Activated T-helper 1 cell treated with Interleukin-2 at 50 U/mL for 16 hours (primary cell): ENCODE measurements around the gene FGF21.

Experiments
- DNase-seq: peaks from one replicate; pipeline ENCODE4 v3.0.0-alpha.2; 2020; ENCODE audit warnings: low read depth

Gene FGF21

DNA sequence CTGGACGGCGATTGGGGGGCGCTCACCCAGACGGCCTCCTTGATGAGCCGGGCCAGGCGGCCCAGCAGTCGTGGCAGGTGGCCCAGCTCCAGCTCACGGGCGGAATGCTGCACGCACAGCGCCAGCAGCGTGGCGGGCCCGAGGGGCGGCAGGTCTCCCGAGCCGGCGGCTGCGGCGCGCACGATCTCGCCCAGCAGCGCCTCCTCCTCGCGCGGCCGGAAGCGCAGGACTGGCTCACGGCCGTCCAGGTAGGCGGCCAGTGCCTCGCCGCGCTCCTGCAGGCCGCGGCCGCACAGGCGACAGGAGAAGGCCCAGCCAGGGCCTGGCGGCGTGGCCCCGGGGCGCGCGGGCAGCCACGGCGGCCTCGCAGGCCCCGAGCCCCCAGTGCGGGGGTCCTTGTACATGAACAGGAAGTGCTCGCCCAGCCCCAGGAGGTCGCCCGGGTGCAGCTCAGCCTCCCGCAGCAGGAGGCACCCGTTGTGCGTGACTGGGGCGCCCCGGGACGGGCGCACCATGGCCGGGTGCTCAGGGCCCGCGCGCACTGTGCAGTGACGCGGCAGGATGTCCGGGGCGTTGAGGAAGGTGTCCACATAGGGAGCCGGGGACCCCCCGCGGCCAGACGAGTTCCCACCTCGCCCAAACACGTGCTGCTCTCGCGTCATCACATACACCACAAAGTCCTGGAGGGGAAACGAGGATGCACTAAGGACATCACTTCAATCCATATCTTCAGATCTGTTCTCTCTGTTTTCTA, 26.2 kb upstream of the FGF21 start:
- no peak for DNase-seq

DNA sequence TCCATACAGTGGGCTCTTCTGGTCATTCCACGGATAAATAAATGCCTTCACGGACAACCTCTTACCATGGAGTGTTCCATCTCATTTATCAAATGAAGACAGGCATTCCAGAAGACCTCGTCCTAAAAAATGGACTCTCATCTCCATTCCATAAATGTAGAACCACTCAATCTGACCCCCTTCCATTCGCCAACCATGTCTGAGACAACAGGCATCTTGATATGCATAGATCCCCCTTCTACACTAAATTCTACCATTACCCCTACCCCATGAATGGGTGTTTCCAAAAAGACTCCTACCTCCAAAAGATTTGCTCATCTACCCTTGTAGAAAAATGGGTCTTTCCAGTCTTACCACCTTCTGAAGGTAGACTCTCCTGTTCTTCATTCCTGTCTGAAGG, 23.9 kb upstream of the FGF21 start:
- DNase-seq, result no peak

DNA sequence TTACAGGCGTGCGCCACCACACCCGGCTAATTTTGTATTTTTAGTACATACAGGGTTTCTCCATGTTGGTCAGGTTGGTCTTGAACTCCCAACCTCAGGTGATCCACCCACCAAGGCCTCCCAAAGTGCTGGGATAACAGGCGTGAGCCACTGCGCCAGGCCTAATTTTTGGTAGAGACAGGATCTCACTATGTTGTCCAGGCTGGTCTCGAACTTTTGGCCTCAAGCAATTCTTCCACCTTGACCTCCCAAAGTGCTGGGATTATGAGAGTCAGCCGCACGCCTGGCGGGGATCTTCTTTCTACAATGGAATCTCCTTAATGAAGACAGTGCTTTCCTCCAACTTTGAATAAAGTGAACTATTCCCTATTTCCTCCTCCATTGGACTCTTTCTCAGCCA, 20.7 kb upstream of the FGF21 start:
- no peak for DNase-seq

DNA sequence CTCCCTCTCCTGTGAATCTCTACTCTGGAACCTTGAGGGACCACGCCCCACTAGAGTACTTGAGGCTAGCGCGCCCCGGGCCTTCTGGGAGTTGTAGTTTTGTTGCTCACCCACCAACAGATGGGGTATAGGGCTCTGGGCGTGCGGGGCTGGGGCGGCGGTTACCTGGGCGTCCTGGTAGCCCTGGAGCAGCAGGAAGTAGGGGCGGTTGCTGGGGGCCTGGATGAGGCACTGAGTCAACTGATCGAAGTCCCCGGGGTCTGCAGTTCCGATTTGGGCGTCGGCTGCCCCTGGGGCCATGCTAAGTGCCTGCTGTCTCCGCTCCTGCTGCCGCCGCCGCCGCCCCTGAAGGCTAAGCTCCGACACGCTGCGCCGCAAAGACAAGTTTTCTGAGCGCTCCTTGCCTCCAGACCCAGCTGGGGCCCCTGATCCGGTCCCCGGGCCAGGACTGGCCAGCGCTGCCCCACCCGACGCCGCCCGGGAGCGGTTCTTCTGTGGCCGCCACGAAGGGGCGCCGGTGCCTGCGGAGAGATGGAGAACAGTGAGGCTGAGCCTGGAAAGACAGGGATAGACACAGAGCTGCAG, 20.2 kb upstream of the FGF21 start:
- DNase-seq, result no peak

DNA sequence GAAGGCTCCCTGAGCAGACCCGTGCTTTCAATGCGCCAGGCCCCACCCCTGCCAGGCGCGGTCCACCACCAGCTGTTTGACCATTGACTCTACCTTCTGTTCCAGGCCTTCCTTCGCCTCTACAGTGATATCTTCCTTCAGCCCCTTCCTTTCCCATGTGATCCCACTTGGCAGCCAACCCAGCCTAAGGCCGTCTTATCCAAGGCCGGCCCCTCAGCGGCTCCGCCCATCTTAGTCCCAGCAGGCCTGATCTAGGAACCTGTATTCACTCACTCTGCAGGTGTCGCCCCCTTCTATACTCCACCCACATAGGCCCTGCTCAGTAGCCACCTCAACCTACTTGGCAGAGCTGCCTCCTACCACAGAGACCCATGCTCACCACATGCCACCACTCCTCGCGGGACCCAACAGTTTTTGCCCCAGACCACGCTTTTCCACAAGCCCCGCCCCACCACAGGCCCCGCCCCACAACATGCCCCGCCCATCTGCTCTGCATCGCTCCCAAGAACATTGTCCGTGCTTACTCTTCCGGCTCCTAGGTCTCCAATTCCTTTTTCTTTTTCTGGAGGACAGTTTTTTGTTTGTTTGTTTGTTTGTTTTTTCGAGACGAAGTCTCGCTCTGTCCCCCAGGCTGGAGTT, 17.8 kb upstream of the FGF21 start:
- DNase-seq, result no peak

DNA sequence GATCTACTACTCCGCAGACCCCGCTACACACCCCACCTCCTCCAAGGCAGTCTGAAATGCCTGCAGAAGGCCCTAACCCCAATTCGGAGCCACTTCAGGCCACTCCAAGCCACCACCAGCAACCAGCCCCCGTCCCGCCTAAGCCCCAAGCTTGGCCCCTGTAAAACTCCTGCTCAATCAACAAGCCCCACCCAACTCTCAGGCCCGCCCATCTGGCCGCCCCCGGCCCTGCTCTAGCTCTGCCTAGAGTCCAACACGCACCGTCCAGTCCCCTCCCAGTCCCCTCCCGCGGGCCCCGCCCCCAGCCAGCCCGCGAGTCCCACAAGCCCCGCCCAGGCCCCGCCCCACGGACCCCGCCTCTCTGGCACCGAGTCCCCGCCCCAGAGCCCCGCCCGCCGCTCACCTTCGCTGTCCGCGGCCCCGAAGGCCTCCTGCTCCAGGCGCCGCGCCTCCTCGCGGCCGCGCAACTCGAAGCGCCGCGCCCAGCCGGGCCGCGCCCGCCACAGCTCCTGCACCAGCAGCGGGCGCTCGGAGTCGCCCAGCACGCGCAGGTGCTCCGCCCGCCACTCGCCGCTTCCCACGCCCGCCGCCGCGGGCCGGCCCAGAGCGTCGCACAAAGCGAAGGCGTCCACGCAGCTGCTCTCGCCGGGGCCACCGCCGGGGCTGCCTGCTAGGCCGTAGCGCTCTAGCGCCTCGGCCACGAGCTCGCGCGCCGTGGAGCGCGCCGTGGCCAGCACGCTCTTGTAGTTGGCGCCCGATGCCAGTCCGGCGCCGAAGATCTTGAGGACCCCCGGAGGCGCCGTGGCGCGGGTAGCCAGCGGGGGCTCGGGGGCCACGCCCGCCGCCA, 16.5 kb upstream of the FGF21 start:
- peak; percentile 88 for DNase-seq

DNA sequence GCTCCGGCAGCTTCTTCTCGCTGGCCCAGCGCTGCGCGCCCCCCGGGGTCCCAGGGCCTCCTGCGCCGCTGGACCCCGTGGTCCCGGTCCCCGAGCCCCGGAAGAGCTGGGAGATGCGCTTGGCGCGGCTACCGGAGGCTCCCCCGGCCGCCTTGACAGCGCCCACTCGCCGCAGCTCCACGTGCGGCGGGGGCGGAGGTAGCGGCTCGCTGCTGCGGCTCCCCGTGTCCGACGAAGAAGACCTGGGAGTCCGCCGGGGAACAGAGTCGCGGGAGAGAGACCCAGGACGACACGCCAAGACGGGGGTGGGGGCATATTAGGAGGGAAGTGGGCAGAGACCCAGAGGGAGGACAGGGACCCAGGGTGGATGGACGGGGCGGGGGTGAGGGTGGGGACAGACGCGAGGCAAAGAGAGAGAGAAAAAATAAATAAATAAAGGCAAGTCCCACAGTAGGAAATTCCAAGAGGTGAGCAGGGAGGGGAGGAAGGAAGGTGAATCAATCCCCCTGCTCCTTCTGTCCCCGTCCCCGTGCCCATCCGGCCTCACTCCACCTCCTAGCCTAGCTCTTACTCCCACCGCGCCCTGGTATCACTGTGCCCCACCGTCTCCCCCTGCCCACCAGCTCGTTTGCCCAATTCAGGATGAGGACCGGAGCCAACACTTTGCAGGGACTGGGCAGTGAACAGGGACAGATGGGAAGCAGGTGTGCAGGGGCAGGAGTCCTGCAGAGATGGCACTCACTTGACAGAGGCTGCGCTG, 15.7 kb upstream of the FGF21 start:
- DNase-seq, result no peak

DNA sequence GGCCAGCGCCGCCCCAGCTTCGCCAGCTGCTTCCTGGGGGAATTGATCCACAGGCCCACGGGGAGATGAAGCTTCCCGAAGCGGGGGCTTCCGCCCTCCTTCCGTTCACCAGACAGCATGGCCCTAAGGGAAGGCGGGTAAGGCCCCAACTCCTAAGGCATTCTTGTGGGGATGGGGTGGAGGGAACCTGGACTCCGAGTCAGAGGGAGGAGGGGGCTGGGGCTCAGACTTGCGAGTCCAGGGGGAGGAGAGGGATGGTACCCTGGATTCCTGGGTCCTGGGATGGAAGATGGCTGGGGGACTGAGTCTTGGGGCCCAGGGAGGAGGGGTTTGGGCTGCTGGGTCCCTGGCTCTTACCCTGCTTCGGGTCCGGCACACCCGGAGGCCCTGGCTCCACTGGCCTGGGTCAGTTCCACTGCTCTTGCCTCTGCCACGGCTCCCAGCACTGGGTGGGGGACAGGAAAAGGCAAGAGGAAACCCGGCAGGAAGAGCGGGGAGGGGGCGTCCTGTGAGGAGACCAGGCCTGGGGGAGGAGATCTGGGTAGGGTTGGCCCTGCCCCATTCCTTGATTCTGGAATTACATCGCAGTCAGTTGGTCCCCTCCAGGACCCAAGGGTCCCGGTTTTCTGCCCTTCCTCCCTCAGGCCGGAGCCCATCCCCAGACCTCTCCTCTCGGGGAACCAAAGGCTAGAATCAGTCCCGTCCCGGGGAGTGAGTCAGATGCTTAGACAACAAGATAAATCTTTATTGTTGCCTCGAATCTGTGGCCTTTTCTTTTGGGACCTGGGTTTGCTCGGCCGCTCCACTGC, 15.0 kb upstream of the FGF21 start, which contains the start of gene RASIP1:
RASIP1 (minus strand) TSS at position 447 of the 809 bp plus-strand sequence; CDS start at position 119, 328 bp downstream.
- DNase-seq, result no peak

DNA sequence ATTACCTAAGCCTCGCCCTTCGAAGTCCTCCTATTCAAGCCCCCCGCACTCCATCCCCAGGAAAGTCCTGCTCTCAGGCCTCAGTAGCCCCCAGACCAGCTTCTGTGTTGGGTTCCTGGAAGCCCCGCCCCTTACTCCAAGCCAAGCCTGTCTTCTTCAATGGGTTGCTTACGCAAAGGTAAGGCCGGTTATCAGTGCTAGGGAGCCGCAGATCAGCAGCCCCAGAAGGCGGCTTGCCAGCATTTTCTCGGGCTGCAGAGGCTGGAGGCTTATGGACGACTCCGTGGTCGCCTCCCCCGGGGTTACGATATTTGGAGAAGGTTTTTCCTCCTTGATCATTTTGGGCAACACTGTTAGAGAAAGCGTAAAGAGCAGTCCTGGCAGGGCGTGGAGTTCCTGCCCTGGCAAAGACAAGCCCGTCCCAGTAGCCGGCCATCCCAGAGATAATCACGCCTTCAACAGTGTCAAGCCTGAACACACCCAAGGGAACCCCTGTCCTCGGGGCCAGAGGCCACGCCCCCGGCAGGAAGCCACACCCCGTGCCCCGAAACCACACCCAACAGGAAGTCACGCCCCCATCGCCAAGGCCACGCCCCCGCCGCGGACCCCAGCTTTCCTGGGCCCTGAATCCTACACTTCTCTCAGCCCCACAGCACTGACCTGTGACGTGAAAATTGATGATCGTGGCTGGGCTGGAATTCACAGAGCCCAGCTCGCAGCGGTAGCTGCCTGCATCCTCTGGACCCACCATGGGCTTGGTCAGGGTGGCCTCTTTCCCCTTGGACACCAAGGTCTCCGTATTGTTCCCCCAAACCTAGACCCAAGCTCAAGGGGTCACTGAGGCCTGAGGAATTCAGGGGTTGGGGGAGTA, 14.0 kb upstream of the FGF21 start:
- DNase-seq, result no peak

DNA sequence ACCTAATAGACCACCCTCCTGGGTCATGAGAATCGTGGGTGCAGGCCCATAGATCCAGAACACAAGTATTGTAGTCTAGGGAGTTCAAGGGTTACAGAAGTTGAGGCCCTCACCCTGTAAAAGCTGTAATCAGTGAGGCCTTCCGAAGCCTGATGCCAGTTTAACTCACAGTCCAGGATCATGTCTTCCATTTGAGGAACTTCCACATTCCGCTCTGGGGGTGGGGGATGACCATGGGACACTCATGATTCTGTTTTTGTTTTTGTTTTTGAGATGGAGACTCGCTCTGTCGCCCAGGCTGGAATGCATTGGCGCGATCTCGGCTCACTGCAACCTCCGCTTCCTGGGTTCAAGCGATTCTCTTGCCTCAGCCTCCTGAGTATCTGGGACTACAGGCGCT, 13.2 kb upstream of the FGF21 start:
- DNase-seq, result no peak

DNA sequence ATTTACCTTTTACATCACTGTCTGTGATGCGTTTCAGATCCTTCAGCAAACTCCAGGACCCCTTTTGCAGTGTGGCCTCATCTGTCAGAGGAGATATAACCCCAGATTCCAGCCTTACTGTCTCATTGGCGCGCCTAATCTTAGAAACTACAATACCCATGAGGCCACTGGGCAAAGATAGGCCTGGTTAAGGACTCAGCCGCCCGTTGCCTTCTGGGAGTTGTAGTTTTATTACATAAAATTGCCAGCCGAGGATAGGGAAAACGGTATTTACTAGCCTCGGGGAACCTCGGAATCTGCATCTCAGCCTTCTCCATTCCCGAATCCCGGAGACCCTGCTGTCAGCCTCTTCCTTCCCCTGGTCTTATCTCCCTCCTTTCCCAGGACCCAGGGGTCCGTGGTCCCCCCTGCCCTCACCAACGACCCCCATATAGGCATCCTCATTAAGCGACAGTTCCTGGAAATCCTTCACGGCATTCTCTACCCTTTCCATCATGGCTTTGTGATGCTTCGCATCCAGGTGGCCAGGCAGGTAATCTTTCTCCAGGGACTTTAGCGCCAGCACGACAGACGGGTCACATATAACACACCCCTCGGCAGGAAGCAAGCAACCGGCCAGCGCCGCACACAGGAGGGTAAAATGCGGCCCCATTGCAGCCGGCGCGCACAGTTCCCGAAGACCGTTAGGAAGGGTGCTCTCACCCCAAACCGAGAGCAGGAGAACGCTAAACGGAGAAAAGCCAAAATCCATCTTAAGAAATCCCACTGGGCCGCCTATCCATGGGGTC, 9.9 kb upstream of the FGF21 start:
- no peak for DNase-seq

DNA sequence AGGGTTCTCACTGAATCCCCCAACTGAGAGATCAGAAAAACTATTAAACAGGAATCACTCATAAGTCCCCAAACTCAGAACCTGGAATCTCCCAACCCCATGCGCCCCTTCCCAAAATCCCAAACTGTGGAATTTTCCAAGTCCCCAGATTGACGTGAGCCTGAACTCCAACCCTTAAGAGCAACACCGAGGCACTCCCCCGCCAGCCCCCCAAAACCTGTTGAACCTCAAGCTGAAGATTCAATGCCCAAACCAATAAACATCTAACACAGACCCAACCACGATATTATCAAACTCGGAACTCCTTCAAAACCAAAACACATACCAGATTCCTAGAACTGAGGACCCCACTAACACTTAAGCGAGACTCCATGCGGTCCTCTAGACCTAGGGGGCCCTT, 9.2 kb upstream of the FGF21 start:
- DNase-seq, result no peak

DNA sequence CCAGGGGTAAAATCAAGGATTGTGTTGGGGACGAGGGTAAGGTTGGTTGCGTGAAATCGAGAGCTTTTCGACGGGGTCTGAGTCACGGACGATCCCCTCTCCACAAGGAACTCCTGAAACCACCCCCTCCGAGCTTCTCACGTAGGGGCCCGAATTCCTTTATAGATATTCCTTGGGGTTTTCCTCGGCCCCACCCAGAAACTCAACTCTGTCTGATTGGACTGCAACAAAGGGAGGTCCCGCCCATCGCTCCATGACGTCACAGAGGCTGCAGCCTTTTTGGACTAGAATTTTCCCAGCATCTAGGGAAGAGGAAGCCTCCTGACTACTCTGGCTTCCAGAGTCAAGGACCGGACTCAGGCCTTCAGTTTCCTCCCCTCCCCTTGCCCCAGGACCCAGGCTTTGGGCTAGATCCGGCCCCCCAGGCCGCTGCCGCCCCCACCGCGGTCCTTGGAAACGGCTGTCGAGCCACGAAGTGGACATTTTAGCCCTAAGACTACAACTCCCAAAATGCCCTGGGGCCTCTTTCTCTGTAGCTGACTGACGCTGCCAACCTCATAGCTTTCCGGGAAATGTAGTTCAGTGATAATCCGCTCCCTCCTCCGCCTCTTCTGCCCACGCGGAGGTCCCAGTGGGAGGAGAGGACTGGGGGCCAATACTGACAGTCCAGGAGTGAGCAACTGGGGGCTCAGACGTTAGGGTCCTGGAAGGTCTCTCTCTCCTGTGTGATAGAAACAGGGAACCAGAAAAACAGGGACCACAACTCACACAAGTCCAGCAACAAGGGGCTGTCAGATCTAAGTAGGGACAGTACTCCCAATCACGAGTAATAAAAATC, 8.4 kb upstream of the FGF21 start, which contains the start of gene IZUMO1:
IZUMO1 (minus strand) TSS at position 172 of the 838 bp plus-strand sequence. CDS start 1,050 bp downstream, outside the sequence.
- DNase-seq, result no peak

DNA sequence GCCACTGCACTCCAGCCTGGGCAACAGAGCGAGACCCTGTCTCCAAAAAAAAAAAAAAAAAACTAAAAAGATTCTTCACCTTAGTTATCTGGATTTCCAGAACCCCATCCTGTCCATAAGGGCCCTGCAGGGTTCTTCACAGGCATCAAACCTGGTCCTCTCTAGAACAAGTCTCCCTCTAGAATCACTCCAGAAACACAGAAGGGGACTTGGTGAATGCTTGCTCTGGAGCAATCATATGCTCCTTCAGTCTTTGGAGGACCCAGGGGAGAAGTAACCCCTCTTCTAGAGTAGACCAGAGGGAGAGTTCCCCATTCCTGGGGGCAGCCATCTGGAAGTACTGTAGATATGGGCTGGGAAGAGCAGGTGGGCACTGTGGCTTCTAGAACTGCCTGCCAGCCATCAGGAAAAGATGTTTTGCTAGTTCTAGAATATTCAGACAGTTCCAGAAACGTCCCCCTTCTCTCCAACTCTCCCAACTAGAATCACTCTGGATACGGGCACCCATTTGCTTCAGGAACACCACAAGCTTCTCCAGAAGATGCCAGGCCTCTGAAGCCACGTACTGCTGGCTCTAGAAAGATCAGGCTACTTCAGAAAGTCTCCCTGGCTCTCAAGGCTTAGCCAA, 5.6 kb upstream of the FGF21 start:
- no peak for DNase-seq

DNA sequence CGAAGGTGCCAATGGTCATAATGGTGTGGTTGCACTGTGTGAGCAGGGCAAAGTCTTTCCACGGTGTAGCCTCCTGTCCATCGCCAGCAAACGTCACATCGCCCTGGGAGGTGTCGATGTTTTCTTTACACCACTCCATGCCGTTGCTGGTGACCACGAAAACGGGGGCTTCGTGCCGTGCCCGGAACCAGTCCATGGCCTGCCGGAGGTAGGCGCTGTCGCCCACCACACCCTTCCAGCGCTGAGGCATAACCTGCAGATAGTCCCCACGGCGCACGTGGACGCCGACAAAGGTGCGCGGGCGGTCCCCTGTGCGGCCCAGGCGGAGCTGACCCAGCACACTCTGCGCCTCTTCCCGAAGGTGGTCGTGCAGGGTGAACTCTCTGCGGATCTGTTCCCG, 5.0 kb upstream of the FGF21 start:
- no peak for DNase-seq

DNA sequence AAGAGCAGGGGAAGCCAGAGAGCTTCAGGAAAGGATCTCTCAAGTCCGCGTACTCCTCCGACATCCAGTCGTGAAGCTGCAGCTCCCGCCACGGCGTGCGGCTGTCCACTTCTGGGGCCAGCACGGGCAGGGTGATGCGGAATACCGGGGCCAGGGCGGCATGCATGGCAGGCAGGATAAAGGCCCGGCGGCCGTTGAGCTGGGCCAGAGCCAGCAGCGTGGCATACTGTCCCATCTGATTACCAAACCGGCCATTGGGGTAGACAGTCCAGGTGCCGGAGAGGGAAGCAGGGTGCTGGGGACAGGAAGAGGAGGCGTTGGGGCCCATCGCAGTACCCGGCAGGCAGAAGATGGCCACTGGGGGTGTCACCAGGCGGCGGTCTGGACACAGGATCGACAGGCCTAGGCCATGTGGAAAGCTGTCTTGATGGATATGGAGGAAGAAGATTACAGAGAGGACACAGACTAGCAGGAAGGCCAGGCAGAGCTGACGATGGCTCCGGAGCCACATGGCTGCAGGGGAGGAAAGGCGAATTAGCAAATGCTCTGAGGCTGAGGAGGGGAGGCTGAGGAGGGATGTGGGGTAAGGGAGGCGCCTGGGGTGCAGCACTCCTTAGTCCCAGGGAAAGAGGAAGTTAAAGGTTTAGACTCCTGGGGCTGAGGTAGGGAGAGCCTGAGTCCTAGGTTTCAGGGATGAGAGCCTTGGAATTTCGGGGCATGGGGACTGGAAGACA, 4.4 kb upstream of the FGF21 start:
- no peak for DNase-seq
